GM21360 (cell line): ENCODE results near the gene CACNA1C.
"Not testable (repeated sequence)": the region's sequence is repeated elsewhere in the genome, so short reads cannot be mapped to it uniquely, and the experiment has no call there.

ENCODE experiments used
- ATAC-seq: cut with Tn5 transposase; IDR thresholded peaks from one replicate; pipeline ENCODE4 v1.9.1; 2021; ENCODE audit warnings: mild to moderate bottlenecking, moderate library complexity; ENCODE audit not compliant: unreplicated experiment

CACNA1C gene

DNA sequence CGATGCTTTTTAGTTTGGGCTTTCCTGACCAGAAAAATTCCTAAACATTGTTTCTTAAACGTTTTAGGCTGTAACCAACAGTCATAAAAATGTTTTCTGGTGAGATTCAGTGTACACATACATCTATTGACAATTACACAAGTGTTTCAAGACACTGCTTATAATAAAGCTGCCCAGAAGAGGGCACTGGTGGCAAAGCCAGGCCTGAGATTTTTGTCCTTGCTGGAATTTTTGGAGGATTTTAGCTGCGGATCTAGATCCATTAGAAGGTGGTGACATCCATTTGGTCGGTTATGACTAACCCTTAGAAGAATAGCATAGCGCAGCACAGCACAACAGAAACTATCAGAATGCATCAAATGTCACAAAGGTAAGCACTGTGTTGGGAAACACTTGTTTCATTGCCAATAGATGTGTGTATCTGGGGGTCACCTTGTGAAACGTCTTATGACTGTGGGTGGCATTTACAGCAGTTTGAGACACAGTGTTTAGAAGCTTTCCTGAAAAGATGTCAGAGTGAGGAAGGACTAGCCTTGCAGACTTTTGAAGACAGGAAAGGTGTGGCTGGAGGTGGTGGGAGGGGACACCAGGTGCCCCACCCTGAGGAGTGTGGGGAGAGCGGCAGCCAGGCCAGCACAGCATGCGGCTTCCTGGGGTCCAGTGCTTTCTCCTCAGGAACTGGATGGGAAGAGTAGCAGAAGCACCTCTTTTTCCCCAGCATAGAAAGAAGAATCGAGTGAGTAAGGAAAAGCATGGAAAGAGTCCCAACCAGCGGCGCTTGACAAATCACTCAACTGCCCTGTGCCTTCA is 687.2 kb downstream of the CACNA1C start:
- no peak for ATAC-seq

DNA sequence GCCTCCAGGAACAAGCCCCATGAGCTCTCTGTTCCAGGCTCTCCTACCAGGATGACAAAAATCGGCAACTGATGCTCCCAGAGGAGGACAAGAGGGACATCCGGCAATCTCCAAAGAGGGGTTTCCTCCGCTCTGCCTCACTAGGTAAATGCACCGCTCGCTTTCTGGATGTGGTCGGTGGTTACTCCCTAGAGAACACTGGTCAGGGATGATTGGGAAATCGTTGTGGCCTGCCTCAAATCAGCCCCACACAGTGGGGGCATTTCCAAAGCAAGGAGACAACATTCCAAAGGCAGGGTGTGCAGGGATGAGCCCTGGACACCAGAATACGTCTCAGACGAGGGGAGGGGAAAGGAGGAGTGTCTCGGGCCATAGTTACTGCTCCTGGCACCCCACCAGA is 689.2 kb downstream of the CACNA1C start:
- ATAC-seq = not testable (repeated sequence)

DNA sequence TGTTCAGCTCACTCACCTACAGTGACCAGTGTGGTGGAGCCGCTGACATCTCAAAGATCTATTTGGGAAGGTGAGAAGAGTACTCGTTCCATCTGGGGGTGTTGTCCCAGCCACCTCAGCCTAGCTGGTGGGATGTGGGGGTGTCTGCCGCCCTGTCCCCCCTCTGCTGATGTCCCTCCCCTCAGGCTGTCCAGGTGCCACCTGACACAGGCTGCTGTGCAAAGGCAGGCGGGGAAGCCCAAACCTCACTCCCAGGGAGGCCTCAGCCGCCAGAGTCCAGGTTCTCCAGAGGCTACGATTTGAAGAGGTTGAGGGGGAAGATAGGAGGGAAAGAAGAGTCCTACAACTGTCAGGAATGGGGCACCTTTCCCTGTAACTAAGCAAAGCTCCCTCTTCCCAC is 690.7 kb downstream of the CACNA1C start:
- ATAC-seq = no peak

DNA sequence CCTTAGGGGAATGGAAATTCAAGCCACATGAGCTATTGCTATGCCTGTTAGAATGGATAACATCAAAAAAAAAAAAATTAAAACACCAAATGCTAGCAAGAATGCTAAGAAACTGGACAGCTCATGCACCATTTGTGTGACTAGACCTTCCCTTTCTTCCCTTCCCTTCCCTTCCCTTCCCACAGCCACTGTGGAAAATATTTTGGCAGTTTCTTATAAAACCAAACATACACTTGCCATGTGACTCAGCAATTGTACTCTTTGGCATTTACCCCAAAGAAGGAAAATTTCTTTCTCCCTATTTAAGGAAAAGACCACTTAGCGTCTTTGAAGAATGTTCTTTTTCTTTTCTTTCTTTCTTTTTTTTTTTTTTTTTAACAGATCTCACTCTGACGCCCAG is 692.9 kb downstream of the CACNA1C start:
- no peak for ATAC-seq
